Right lobe of liver (tissue), 6 donors: ENCODE data around the gene CASP8AP2. TPM values are rescaled to one million over a fixed set of nuclear protein-coding genes. Genes with fewer than 3 reads are reported as not detected.

Experiments used
- ATAC-seq, 4 donors: fragments of 200-7000 bp; cut with Tn5 transposase; one replicate each; pipeline ENCODE4 v1.9.1; 2020; ENCODE audit warnings: mild to moderate bottlenecking in 4 of 4, moderate library complexity in 4 of 4
- DNase-seq, 3 donors: peaks; one replicate each; pipeline ENCODE4 v3.0.0-alpha.2; 2020
- H3K27ac ChIP-seq, 3 donors: fragments of 200-600 bp; one replicate each; pipeline ENCODE4 v1.8.0; 2022
- H3K27me3 ChIP-seq, 2 donors: fragments of 200-600 bp; one replicate each; pipeline ENCODE4 v1.8.0; 2022
- H3K36me3 ChIP-seq, 4 donors: fragments of 200-600 bp; sonication (generic) in 1 of 4; one replicate each; pipeline versions ENCODE4 v1.5.1 to v1.8.0; 2017 to 2022; ENCODE audit warnings: control low read depth in 1 of 4
- H3K4me1 ChIP-seq, 4 donors: fragments of 200-600 bp; sonication (generic) in 1 of 4; one replicate each; pipeline versions ENCODE4 v1.5.1 to v1.8.0; 2017 to 2022; ENCODE audit warnings: control low read depth in 1 of 4
- H3K4me3 ChIP-seq, 3 donors: fragments of 200-600 bp; one replicate each; pipeline ENCODE4 v1.8.0; 2022
- H3K9me3 ChIP-seq, 4 donors: fragments of 200-600 bp; sonication (generic) in 1 of 4; one replicate each; pipeline versions ENCODE4 v1.5.1 to v1.8.0; 2017 to 2022; ENCODE audit warnings: control low read depth in 1 of 4
- CTCF ChIP-seq, 4 donors: fragments of 200-600 bp in 3 of 4; fragments of 450-650 bp in 1 of 4; IDR thresholded peaks; one replicate each; pipeline versions ENCODE4 v1.5.1 to v1.8.0; 2016 to 2022; ENCODE audit warnings: antibody characterized with exemption in 4 of 4, mild to moderate bottlenecking in 2 of 4
- POLR2A ChIP-seq: fragments of 450-650 bp; IDR thresholded peaks from one replicate; pipeline ENCODE4 v1.6.1; 2017; ENCODE audit warnings: antibody characterized with exemption, mild to moderate bottlenecking
- WGBS: methylation state at CpG from one replicate; pipeline ENCODE4 v1.1.6; 2018; ENCODE audit warnings: low coverage, low lambda C conversion rate; ENCODE audit not compliant: insufficient coverage; ENCODE audit errors: missing lambda C conversion rate; 5-methylcytosine and 5-hydroxymethylcytosine counted together
- intact Hi-C, 2 donors: fragments of 100-400 bp; cut with DNase I; formaldehyde crosslinking; loops; one replicate each; pipeline versions ENCODE4 v1.11.2 to v1.14.1; 2022
- small RNA-seq, 2 experiments: library from RNA; depleted of rRNA; stranded (forward); fragments of <200 nt; gene quantifications; one replicate each; pipeline ENCODE3, GENCODE V24; 2016
- total RNA-seq, 6 experiments: library from RNA; depleted of rRNA in 2 of 6; stranded (reverse); fragments of >200 nt in 2 of 6; fragmentation: NEBNext Ultra II Directional in 3 of 6; extraction: Animal tissue kit (Norgen Biotek cat#: 25700) in 3 of 6; gene quantifications; one replicate each; pipeline versions ENCODE4 v1.1.0 to v1.2.4, GENCODE V29; 2016 to 2023
- donor health status: DM: no; HTN: yes; CAD: no.
- donor health status: DM: no; HTN: no; CAD: no.
- donor health status: DM: no; HTN: no; CAD: no.
- donor health status: DM: no; HTN: yes; CAD: no.
- donor health status: DM: no; HTN: yes; CAD: no.

Gene CASP8AP2
- total RNA-seq, 6 experiments from 2014 or later = 3.9 to 6.2 (median 5.0) TPM

DNA sequence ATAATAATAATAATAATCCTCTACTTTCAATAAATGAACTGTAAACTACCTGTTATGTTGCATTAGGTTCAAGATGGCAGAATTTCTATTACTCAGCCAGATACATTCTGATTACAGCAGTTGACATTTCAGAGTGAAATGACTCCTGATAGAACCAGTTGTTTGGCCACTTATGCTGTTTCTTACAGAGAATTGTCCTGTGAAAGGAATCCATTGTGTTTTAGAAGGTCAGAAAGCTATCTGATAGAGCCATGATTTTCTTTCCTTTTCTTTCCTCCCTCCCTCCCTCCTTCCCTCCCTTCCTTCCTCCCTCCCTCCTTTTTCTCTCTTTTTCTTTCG, 81.2 kb downstream of the CASP8AP2 start:
- no peak overlapping the region for H3K4me3 ChIP-seq
- no peaks in the 10 kb centered on the region for H3K4me1 ChIP-seq
- intact Hi-C loops = no loop called here
- TF ChIP-seq CTCF (IDR thresholded peaks at IDR 0.05) (no peak), POLR2A (no peak)
- no peak for ATAC-seq
- DNase-seq = no peak
- 67% methylated on average over 1 of the region's 1 CpG for WGBS
- H3K36me3 ChIP-seq = no peaks in the 10 kb centered on the region
- no peaks in the 10 kb centered on the region for H3K9me3 ChIP-seq
- no peak overlapping the region for H3K27ac ChIP-seq
- H3K27me3 ChIP-seq = no peaks in the 10 kb centered on the region

DNA sequence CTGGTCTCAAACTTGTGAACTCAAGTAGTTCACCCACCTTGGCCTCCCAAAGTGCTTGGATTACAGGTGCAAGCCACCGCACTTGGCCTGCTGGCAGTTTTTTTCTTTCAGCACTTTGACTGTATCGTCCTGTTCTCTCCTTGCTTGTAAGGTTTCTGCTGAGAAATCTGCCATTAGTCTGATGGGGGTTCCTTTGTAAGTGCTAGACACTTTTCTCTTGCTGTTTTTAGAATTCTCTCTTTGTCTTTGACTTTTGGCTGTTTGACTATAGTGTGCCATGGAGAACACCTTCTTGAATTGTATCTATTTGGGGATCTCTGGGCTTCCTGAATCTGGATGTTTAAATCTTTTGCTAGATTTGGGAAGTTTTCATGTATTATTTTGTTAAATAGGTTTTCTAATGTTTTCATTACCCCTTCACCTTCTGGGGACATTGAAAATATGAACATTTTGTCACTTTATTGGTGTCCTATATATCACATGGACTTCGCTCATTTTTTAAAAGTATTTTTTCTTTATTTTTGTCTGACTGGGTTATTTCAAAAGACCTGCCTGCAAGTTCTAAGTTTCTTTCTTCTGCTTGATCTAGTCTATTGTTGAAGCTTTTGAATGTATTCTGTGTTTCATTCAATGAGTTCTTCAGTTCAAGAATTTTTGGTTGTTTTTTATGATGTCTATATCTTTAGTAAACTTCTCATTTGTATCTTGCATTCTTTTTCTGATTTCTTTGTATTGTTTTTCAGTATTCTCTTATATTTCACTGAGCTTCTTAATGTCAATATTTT, 86.6 kb downstream of the CASP8AP2 start:
- no peak overlapping the region for H3K27ac ChIP-seq
- 85% methylated on average over 3 of the region's 3 CpGs for WGBS
- H3K36me3 ChIP-seq = no peaks in the 10 kb centered on the region
- intact Hi-C loops = no loop called here
- no peaks in the 10 kb centered on the region for H3K27me3 ChIP-seq
- TF ChIP-seq CTCF (IDR thresholded peaks at IDR 0.05) (no peak), POLR2A (no peak)
- no peaks in the 10 kb centered on the region for H3K4me1 ChIP-seq
- no peaks in the 10 kb centered on the region for H3K9me3 ChIP-seq
- DNase-seq = no peak
- no peak for ATAC-seq
- H3K4me3 ChIP-seq = no peak overlapping the region

DNA sequence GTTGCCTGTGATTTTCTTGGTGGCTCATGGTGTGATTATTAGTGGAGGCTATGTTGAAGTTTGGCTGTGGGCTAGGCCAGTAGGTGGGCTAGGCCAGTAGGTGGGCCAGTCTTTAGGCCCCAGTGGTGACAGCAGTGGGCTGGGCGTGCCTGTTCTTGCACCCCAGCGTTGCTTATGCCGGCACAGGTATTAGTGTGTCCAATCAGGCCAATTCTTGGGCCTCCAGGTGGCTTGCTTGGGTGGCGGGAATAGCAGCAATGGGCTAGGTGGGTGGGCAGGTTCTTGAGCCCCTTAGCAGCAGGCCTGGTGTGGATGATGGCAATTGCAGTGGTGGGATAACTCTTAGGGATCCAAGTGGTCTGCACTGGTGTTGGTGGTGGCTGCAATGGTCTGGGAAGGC, 87.5 kb downstream of the CASP8AP2 start:
- H3K36me3 ChIP-seq = no peaks in the 10 kb centered on the region
- TF ChIP-seq CTCF (IDR thresholded peaks at IDR 0.05) (no peak), POLR2A (no peak)
- WGBS = 92% methylated on average over 2 of the region's 4 CpGs

DNA sequence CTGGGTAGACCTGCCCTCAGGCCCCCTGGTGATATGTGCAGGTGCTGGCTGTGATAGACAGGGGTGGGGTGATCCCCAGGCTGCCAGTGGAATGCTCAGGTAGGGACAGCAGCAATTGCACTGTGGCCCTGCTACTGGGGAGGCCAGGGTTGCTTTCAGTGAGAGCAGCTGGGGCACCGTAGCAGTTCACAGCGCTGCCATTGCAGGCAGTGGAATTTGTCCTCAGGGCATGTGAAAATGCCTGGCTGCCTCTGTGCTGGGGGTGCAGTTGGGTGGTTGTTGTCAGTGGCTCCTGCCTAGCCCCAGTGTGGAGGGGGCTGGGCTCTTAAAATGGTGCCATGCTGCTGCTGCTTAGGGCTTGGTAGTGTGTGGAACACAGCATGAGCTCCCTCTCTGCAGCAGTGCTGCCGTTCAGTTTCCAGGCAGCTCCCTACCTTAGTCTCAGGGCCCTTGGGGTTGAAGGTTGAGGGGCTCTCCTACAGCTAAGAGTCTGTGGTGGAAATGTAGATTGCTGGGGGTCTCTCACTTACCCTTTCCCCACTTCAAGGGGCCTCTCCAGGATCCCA, 88.2 kb downstream of the CASP8AP2 start:
- Histone ChIP-seq H3K27me3 (no peaks in the 10 kb centered on the region), H3K4me3 (no peak overlapping the region), H3K36me3 (no peaks in the 10 kb centered on the region), H3K4me1 (no peaks in the 10 kb centered on the region), H3K9me3 (no peaks in the 10 kb centered on the region), H3K27ac (no peak overlapping the region)
- no peak for ATAC-seq
- intact Hi-C loops = no loop called here
- no peak for TF ChIP-seq POLR2A
- TF ChIP-seq CTCF (IDR thresholded peaks at IDR 0.05) = no peak
- no CpG with 5 or more reads among the region's 3 CpGs for WGBS
- DNase-seq = no peak

More for the DNA sequence above, 87.5 kb downstream of the CASP8AP2 start:
- no peak overlapping the region for H3K27ac ChIP-seq
- no peaks in the 10 kb centered on the region for H3K27me3 ChIP-seq
- ATAC-seq = no peak
- intact Hi-C loops = no loop called here
- DNase-seq = no peak
- H3K4me1 ChIP-seq = no peaks in the 10 kb centered on the region
- H3K9me3 ChIP-seq = no peaks in the 10 kb centered on the region
- no peak overlapping the region for H3K4me3 ChIP-seq

Small RNAs within 50 kb of the gene (small RNA-seq; reads per million reads assigned to genes)
- gene DNAJC19P6 = 0 reads per million in 2 experiments
- gene RF00019 = 0 reads per million in 2 experiments

Other genes with a start within 250 kb of the CASP8AP2 start
- 10 to 100 TPM; 10.8 to 16.3 (median 12.8) TPM for gene LYRM2, start 191.1 kb upstream of the CASP8AP2 start, total RNA-seq
- gene MDN1, start 10.1 kb upstream of the CASP8AP2 start, total RNA-seq = 10 to 100 TPM; 13.8 to 49.6 (median 25.5) TPM
- not detected for gene GJA10, start 64.6 kb downstream of the CASP8AP2 start, total RNA-seq